Endothelial cell of umbilical vein (primary cell): ENCODE measurements around the gene PDCL2. TPM values are rescaled to one million over a fixed set of nuclear protein-coding genes. Genes with fewer than 3 reads are reported as not detected.

Experiments
- BruUV-seq: library from RNA; stranded (reverse); fragments of 400-500 nt; replicated peaks from 2 replicates; lab custom pipeline; 2021; lab: Mats Ljungman, UMichigan
- CTCF ChIA-PET: fragments of 300-600, 350-600 bp; sonication (Branson Sonifier 250); formaldehyde crosslinking; loops from one replicate; lab custom pipeline; 2021; ENCODE audit warnings: antibody characterized with exemption, inconsistent platforms; lab: Charles Lee
- POLR2A ChIA-PET: fragments of 300-600, 350-600 bp; sonication (Branson Sonifier 250); formaldehyde crosslinking; loops from one replicate; lab custom pipeline; 2021; ENCODE audit warnings: antibody characterized with exemption, inconsistent platforms; lab: Charles Lee
- DNase-seq: peaks from one replicate; pipeline ENCODE4 v3.0.0-alpha.2; 2011; ENCODE audit warnings: low read depth, low spot score
- FAIRE-seq: peaks from 2 replicates; lab custom pipeline; 2011; peaks lifted over from hg19 to GRCh38; lab: Jason Lieb, UNC
- H2AFZ ChIP-seq: 2 replicates; pipeline ENCODE4 v1.6.0; 2012; ENCODE audit warnings: low read depth, low read length, control low read depth, inconsistent platforms
- H3K27ac ChIP-seq: 2 replicates; pipeline ENCODE4 v1.5.1; 2011; ENCODE audit warnings: low read depth, mild to moderate bottlenecking, control low read depth, low read length, moderate library complexity; ENCODE audit not compliant: insufficient read depth
- H3K27me3 ChIP-seq, 2 experiments: 2 replicates each; pipeline versions ENCODE4 v1.6.0 to v1.6.1; 2011; ENCODE audit warnings: low read length in 2 of 2, mixed read lengths in 1 of 2; ENCODE audit not compliant: control insufficient read depth in 2 of 2, insufficient read depth in 2 of 2
- H3K36me3 ChIP-seq, 2 experiments: 2 replicates in 1 of 2; 3 replicates in 1 of 2; pipeline ENCODE4 v1.5.1; 2011; ENCODE audit warnings: low read length in 2 of 2, mild to moderate bottlenecking in 1 of 2, moderate library complexity in 1 of 2; ENCODE audit not compliant: control insufficient read depth in 2 of 2, insufficient read depth in 2 of 2; ENCODE audit errors: extremely low read depth in 1 of 2
- H3K4me1 ChIP-seq: 3 replicates; pipeline ENCODE4 v1.5.1; 2011; ENCODE audit warnings: mild to moderate bottlenecking, low read length; ENCODE audit not compliant: control insufficient read depth, insufficient read depth; ENCODE audit errors: extremely low read depth
- H3K4me2 ChIP-seq: 2 replicates; pipeline ENCODE4 v1.6.1; 2011; ENCODE audit warnings: low read length, control low read depth, mixed read lengths; ENCODE audit not compliant: insufficient read depth
- H3K4me3 ChIP-seq, 3 experiments: fragments of 200-600 bp in 1 of 3; sonication (generic), shearing (Covaris generic) in 1 of 3; replicated peaks in 1 of 3; 2 replicates each; pipeline ENCODE4 v1.5.1; 2011 to 2016; ENCODE audit warnings: control low read depth in 3 of 3, low read length in 3 of 3, mild to moderate bottlenecking in 2 of 3, inconsistent platforms in 1 of 3, low read depth in 1 of 3, moderate library complexity in 1 of 3; ENCODE audit not compliant: insufficient read depth in 1 of 3
- H3K79me2 ChIP-seq: 2 replicates; pipeline ENCODE4 v1.6.0; 2012; ENCODE audit warnings: low read length, inconsistent platforms; ENCODE audit not compliant: control insufficient read depth, insufficient read depth
- H3K9ac ChIP-seq: replicated peaks from 2 replicates; pipeline ENCODE3; 2011; ENCODE audit warnings: low read length, control low read depth; ENCODE audit not compliant: insufficient read depth; ENCODE audit errors: extremely low read depth
- H3K9me1 ChIP-seq: replicated peaks from 3 replicates; pipeline ENCODE4 v1.6.0; 2011; ENCODE audit warnings: mild to moderate bottlenecking, low read length; ENCODE audit not compliant: control insufficient read depth, insufficient read depth; ENCODE audit errors: extremely low read depth
- H3K9me3 ChIP-seq: replicated peaks from 2 replicates; pipeline ENCODE4 v1.5.1; 2012; ENCODE audit warnings: low read length, inconsistent platforms; ENCODE audit not compliant: control insufficient read depth, insufficient read depth
- H4K20me1 ChIP-seq: replicated peaks from 2 replicates; pipeline ENCODE3; 2011; ENCODE audit warnings: mild to moderate bottlenecking, low read length; ENCODE audit not compliant: control insufficient read depth, insufficient read depth; ENCODE audit errors: extremely low read depth
- FOS ChIP-seq: IDR thresholded peaks from 2 replicates; pipeline ENCODE4 v1.6.1; 2011; ENCODE audit warnings: mild to moderate bottlenecking, low read length, moderate library complexity, borderline replicate concordance; ENCODE audit not compliant: insufficient read depth
- GATA2 ChIP-seq: IDR thresholded peaks from 2 replicates; pipeline ENCODE4 v1.7.0; 2011; ENCODE audit warnings: low read depth, mild to moderate bottlenecking, moderate library complexity, mixed read lengths, low read length; ENCODE audit not compliant: insufficient read length, insufficient read depth
- dilution Hi-C: fragments of 300-500 bp; cut with MboI; formaldehyde crosslinking; loops from one replicate; pipeline ENCODE4 v1.15.0; 2019; ENCODE audit warnings: low sequenced_read_pairs; ENCODE audit not compliant: extremely low pct_ligation_motif_present
- intact Hi-C: fragments of 100-400 bp; cut with micrococcal nuclease; formaldehyde crosslinking; loops from one replicate; pipeline ENCODE4 v1.10.0; 2022
- polyA plus RNA-seq, 4 experiments: library from polyadenylated mRNA; depleted of rRNA in 3 of 4; stranded (reverse) in 3 of 4; unstranded in 1 of 4; fragments of >200 nt; gene quantifications; 2 replicates each; pipeline versions ENCODE4 v1.2.1 to v1.2.3, GENCODE V29; 2011 to 2012; ENCODE audit warnings: missing spikeins in 1 of 4
- total RNA-seq: library from RNA; stranded (reverse); gene quantifications from 2 replicates; pipeline ENCODE4 v1.2.3, GENCODE V29; 2021
- TF ChIP-seq, protein P1 (sequence below): IDR thresholded peaks from 2 replicates; pipeline ENCODE4 v1.6.1; 2011; ENCODE audit not compliant: insufficient read depth, insufficient read length

PDCL2 gene
- total and polyA plus RNA-seq, 2 donors (not counting 3 experiments of a cell fraction or from before 2014, with no cell fraction given) = not detected

DNA sequence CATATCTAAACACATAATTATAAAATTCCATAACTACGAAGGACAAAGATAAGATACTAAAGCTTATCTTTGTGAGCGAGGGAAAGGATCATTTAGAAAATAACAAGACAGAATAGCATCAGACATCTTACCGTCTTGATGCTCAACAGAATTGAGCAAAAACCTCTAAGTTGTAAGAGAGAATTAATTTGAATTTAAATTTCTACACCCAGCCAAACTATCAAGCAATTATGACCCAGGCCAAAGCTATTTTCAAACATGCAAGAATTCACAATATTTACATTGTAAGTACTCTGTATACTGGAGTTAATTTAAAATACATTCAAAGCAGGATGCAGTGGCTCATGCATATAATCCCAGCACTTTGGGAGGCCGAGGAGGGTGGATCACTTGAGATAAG lies 61.9 kb downstream of the PDCL2 start:
- Histone ChIP-seq H3K79me2 (peaks cover 64% of the 10 kb centered on the region), H2AFZ (no peak overlapping the region), H3K4me1 (no peaks in the 10 kb centered on the region), H3K27me3 (no peaks in the 10 kb centered on the region), H3K36me3 (no peaks in the 10 kb centered on the region), H3K27ac (no peak overlapping the region), H3K4me3 (no peak overlapping the region), H4K20me1 (no peaks in the 10 kb centered on the region), H3K9me1 (no peaks in the 10 kb centered on the region), H3K4me2 (no peak overlapping the region), H3K9me3 (no peaks in the 10 kb centered on the region), H3K9ac (no peak overlapping the region)
- intact Hi-C loops (no loop called here), dilution Hi-C loops (no loop called here)
- CTCF ChIA-PET = no interaction called here
- DNase-seq (no peak), FAIRE-seq (no peak)
- POLR2A ChIA-PET = no interaction called here
- TF ChIP-seq FOS = no peak
- no peak for TF ChIP-seq GATA2
- no TSS peak for BruUV-seq

DNA sequence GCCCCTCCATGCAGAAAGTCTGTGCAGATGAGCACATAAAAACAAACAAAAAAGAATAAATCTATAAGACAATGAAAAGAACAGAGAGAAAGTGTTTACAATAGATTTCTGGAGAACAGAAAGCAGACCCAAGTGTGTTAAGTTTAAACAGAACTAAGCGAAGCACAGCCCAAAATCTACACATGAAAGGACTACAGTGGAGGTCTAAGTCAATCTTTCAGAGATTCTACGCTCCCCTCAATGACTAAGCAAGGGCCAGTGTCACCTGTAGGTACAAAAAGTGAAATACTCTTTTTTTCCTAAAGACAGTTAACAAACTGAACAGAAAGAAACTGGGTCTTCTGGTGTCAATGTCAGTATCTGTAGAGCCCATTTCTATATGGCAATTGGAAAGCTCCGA lies 63.6 kb downstream of the PDCL2 start:
- Histone ChIP-seq H2AFZ (no peak overlapping the region), H3K36me3 (no peaks in the 10 kb centered on the region), H3K9me3 (no peaks in the 10 kb centered on the region), H3K79me2 (peaks cover 53% of the 10 kb centered on the region), H3K9ac (no peak overlapping the region), H3K27me3 (no peaks in the 10 kb centered on the region), H4K20me1 (no peaks in the 10 kb centered on the region), H3K4me3 (no peak overlapping the region), H3K27ac (no peak overlapping the region), H3K9me1 (no peaks in the 10 kb centered on the region), H3K4me1 (no peaks in the 10 kb centered on the region), H3K4me2 (no peak overlapping the region)
- intact Hi-C loops = no loop called here
- BruUV-seq = no TSS peak
- ChIA-PET POLR2A (no interaction called here), CTCF (no interaction called here)
- DNase-seq = no peak
- no peak for FAIRE-seq
- dilution Hi-C loops = no loop called here
- TF ChIP-seq, protein P1, sequence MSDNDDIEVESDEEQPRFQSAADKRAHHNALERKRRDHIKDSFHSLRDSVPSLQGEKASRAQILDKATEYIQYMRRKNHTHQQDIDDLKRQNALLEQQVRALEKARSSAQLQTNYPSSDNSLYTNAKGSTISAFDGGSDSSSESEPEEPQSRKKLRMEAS = no peak
